SU-DHL-6 (cell line): Measurements from ENCODE around the gene CSF2RB.

Source experiments
- H2AFZ ChIP-seq: fragments of 200-600 bp; sonication (generic); 2 replicates; pipeline ENCODE4 v1.6.1; 2014; ENCODE audit warnings: low read depth, mild to moderate bottlenecking, moderate library complexity, mixed read lengths, antibody characterized with exemption, low read length; ENCODE audit not compliant: severe bottlenecking
- H3F3A ChIP-seq: fragments of 200-600 bp; shearing (Covaris generic); 2 replicates; pipeline ENCODE4 v1.6.0; 2016; ENCODE audit warnings: antibody characterized with exemption, mild to moderate bottlenecking; ENCODE audit not compliant: insufficient read depth
- H3K27ac ChIP-seq: fragments of 200-600 bp; sonication (generic); 2 replicates; pipeline ENCODE4 v1.5.1; 2016; ENCODE audit warnings: low read depth, mild to moderate bottlenecking, low read length, moderate library complexity, mixed read lengths
- H3K27me3 ChIP-seq: fragments of 200-600 bp; sonication (generic), shearing (Covaris generic); 2 replicates; pipeline ENCODE4 v1.6.0; 2014; ENCODE audit warnings: mild to moderate bottlenecking, low read length
- H3K36me3 ChIP-seq: fragments of 200-600 bp; sonication (generic); 2 replicates; pipeline ENCODE4 v1.6.1; 2014; ENCODE audit warnings: mild to moderate bottlenecking, low read length, mixed read lengths
- H3K4me2 ChIP-seq: fragments of 300-600, 200-600 bp; shearing (Covaris generic), sonication (generic); 2 replicates; pipeline ENCODE4 v1.6.0; 2014; ENCODE audit warnings: low read length, low read depth, mild to moderate bottlenecking; ENCODE audit not compliant: poor library complexity, severe bottlenecking
- H3K4me3 ChIP-seq: fragments of 200-600 bp; sonication (generic); 2 replicates; pipeline ENCODE4 v1.5.1; 2014; ENCODE audit warnings: antibody characterized with exemption, low read length, mild to moderate bottlenecking, mixed read lengths; ENCODE audit not compliant: insufficient read depth, poor library complexity, severe bottlenecking
- H3K79me2 ChIP-seq: fragments of 200-600 bp; sonication (generic); 2 replicates; pipeline ENCODE4 v1.6.1; 2014; ENCODE audit warnings: mild to moderate bottlenecking, low read length, moderate library complexity; ENCODE audit not compliant: insufficient read depth
- H3K9ac ChIP-seq: fragments of 200-600 bp; sonication (generic); 2 replicates; pipeline ENCODE4 v1.7.0; 2014; ENCODE audit warnings: mild to moderate bottlenecking, low read length
- H3K9me2 ChIP-seq: fragments of 200-600 bp; sonication (generic); replicated peaks from 2 replicates; pipeline ENCODE4 v1.6.1; 2014; ENCODE audit warnings: low read length; ENCODE audit not compliant: insufficient read depth
- H3K9me3 ChIP-seq: fragments of 200-600 bp; sonication (generic); 2 replicates; pipeline ENCODE4 v1.6.1; 2014; ENCODE audit warnings: low read length, mixed read lengths; ENCODE audit not compliant: insufficient read depth
- H4K20me1 ChIP-seq: fragments of 200-600 bp; sonication (generic); 2 replicates; pipeline ENCODE4 v1.6.1; 2014; ENCODE audit warnings: low read depth, mild to moderate bottlenecking, antibody characterized with exemption, low read length, moderate library complexity, mixed read lengths
- EZH2phosphoT487 ChIP-seq: fragments of 200-600 bp; sonication (generic), shearing (Covaris generic); conservative IDR thresholded peaks from 2 replicates; pipeline ENCODE4 v1.6.1; 2018; ENCODE audit warnings: mild to moderate bottlenecking, antibody characterized with exemption, low read length, moderate library complexity, mixed read lengths
- TF ChIP-seq, protein P1 (sequence below): fragments of 200-600 bp; sonication (generic); IDR thresholded peaks from one replicate; pipeline ENCODE4 v1.5.1; 2017; ENCODE audit warnings: antibody characterized with exemption, mild to moderate bottlenecking, low read length, moderate library complexity; ENCODE audit not compliant: insufficient read depth, poor library complexity, severe bottlenecking

Gene CSF2RB

DNA sequence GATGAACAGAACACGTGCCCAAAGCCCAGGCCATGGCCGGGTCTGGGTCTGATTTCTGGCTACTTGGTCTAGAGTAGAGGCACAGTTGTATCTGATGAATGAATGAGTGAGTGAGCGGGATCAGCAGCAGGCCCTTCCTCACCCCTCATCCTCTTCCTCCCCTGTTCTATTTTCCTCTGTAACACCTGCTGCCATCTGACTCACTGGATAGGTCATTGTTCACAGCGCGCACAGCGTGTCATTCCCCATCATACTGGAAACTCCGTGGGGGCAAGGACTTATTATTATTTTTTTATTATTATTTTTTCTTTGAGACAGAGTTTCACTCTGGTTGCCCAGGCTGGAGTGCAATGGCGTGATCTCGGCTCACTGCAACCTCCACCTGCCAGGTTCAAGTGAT lies 38.7 kb upstream of the CSF2RB start:
- Histone ChIP-seq H3K9ac (no peak overlapping the region), H3K4me3 (no peak overlapping the region), H3F3A (no peaks in the 10 kb centered on the region), H3K9me2 (no peaks in the 10 kb centered on the region), H4K20me1 (no peaks in the 10 kb centered on the region), H3K9me3 (no peaks in the 10 kb centered on the region), H3K4me2 (no peak overlapping the region), H2AFZ (no peak overlapping the region), H3K27ac (no peak overlapping the region), H3K36me3 (no peaks in the 10 kb centered on the region), H3K79me2 (no peaks in the 10 kb centered on the region), H3K27me3 (no peaks in the 10 kb centered on the region)
- TF ChIP-seq, protein P1, sequence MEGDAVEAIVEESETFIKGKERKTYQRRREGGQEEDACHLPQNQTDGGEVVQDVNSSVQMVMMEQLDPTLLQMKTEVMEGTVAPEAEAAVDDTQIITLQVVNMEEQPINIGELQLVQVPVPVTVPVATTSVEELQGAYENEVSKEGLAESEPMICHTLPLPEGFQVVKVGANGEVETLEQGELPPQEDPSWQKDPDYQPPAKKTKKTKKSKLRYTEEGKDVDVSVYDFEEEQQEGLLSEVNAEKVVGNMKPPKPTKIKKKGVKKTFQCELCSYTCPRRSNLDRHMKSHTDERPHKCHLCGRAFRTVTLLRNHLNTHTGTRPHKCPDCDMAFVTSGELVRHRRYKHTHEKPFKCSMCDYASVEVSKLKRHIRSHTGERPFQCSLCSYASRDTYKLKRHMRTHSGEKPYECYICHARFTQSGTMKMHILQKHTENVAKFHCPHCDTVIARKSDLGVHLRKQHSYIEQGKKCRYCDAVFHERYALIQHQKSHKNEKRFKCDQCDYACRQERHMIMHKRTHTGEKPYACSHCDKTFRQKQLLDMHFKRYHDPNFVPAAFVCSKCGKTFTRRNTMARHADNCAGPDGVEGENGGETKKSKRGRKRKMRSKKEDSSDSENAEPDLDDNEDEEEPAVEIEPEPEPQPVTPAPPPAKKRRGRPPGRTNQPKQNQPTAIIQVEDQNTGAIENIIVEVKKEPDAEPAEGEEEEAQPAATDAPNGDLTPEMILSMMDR = no peak
- no peak for TF ChIP-seq EZH2phosphoT487

DNA sequence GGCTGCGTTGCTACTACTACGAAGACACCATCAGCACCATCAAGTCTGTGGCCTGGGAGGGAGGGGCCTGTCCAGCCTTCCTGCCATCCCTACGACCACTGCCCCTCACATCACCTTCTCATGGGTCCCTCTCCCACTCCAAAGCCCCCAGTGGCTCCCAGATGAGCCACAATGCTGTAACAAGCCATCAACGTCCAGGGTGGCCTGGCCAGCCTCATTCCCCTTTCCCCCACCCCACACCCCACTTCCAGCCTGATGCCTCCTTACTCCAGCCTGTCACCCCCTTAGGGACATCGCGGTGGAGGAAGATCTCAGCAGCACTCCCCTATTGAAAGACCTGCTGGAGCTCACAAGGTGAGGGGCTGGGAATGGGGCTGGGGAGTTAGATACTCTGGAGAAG lies 37.7 kb upstream of the CSF2RB start:
- Histone ChIP-seq H3K27ac (no peak overlapping the region), H3K36me3 (no peaks in the 10 kb centered on the region), H3K27me3 (no peaks in the 10 kb centered on the region), H3K9me3 (no peaks in the 10 kb centered on the region), H2AFZ (no peak overlapping the region), H3F3A (no peaks in the 10 kb centered on the region), H3K9me2 (no peaks in the 10 kb centered on the region), H4K20me1 (no peaks in the 10 kb centered on the region), H3K4me3 (no peak overlapping the region), H3K9ac (no peak overlapping the region), H3K79me2 (no peaks in the 10 kb centered on the region), H3K4me2 (no peak overlapping the region)
- TF ChIP-seq EZH2phosphoT487 = no peak
- TF ChIP-seq, protein P1 = no peak

DNA sequence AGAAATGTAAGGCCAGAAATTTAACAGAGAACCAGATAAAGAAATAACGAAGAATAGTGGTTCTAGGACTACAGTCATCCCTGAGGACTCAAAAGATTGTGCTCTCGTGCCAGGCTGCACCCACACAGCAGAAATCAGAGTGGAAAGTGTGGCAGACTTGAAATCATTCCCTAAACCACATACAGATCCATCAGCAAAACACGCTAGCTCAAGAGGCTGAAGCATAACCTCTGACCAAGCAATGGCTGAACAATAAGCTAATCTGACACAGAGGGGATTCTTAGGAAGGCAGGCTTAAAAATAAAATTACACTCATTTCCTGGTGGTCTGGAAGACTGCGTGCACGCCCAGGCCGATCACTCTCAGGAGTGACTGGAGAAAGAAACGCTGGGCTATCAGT lies 33.7 kb upstream of the CSF2RB start:
- H3K4me3 ChIP-seq = no peak overlapping the region
- H4K20me1 ChIP-seq = no peaks in the 10 kb centered on the region
- H2AFZ ChIP-seq = no peak overlapping the region
- H3K9me3 ChIP-seq = peaks cover 9% of the 10 kb centered on the region; the same call in 1 of the 2 replicates
- H3K36me3 ChIP-seq = no peaks in the 10 kb centered on the region
- H3K27me3 ChIP-seq = no peaks in the 10 kb centered on the region
- TF ChIP-seq, protein P1 = no peak
- no peak for TF ChIP-seq EZH2phosphoT487
- H3K27ac ChIP-seq = no peak overlapping the region
- H3K79me2 ChIP-seq = no peaks in the 10 kb centered on the region
- no peak overlapping the region for H3K9ac ChIP-seq
- H3F3A ChIP-seq = no peaks in the 10 kb centered on the region
- H3K4me2 ChIP-seq = no peak overlapping the region
- H3K9me2 ChIP-seq = no peaks in the 10 kb centered on the region
